ENCODE results near the gene LMNB1. TPM values are rescaled to one million over a fixed set of nuclear protein-coding genes. Genes with fewer than 3 reads are reported as not detected.
"Not testable (repeated sequence)": the region's sequence is repeated elsewhere in the genome, so short reads cannot be mapped to it uniquely, and the experiment has no call there.

Gene LMNB1
- total RNA-seq, 1 experiment from 2014 or later = 211 TPM

DNA sequence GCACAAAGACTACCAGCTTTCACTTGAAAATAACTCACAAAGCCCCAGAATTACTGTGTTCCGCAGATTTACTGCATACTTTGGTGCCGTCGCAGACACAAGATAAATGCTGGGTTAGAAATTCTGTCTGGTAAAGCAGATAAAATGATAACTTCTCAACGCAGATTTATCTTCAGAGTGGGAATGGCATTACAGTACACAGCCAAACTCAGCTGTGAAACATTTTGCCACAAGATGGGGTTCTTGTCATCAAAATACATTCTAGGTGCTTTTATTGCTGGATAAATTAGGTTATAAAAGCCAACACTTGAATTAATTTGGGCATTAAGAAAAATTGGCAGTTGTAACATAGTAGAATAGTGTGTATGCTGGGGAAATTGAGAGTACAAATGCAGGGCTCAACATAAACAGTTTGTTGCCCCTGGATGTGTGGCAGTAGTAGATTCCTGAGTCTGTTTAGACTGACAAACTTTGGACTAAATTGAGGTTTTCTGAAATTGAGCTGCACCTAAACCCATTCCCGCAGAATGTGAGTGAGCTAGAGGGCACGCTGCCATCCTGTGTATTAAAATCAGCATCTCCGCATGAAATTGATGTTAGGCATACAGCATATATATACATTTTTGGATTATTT, 61.1 kb downstream of the LMNB1 start:
- no peak overlapping the region for H3K4me2 ChIP-seq (ENCODE audit: insufficient read depth, insufficient read length, low read length)
- peaks cover 34 to 71% (median 35%) of the 10 kb centered on the region in 3 experiments for H3K36me3 Mint-ChIP-seq (ENCODE audit: insufficient read depth in 1 of 3, low read depth in 3 of 3)

DNA sequence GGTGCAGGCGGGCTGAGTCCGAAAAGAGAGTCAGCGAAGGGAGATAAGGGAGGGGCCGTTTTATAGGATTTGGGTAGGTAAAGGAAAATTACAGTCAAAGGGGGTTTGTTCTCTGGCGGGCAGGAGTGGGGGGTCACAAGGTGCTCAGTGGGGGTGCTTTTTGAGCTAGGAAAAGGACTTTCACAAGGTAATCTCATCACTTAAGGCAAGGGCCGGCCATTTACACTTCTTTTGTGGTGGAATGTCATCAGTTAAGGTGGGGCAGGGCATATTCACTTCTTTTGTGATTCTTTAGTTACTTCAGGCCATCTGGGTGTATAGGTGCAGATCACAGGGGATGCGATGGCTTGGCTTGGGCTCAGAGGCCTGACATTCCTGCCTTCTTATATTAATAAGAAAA, 62.5 kb downstream of the LMNB1 start:
- H3K9me3 Mint-ChIP-seq; H3K18ac ChIP-seq (ENCODE audit: insufficient read length, low read depth, low read length): not testable (repeated sequence)

More for the DNA sequence above, 61.1 kb downstream of the LMNB1 start:
- no peak overlapping the region for H2BK120ac ChIP-seq (ENCODE audit: low read depth, low read length, poor library complexity, severe bottlenecking)
- H3K9ac ChIP-seq (ENCODE audit: extremely low read depth, insufficient read length, low read length) = no peak overlapping the region
- H2BK15ac ChIP-seq (ENCODE audit: low read depth, low read length) = no peak overlapping the region
- H3K79me2 ChIP-seq (ENCODE audit: insufficient read depth, low read length) = no peaks in the 10 kb centered on the region
- TF ChIP-seq, protein P1, sequence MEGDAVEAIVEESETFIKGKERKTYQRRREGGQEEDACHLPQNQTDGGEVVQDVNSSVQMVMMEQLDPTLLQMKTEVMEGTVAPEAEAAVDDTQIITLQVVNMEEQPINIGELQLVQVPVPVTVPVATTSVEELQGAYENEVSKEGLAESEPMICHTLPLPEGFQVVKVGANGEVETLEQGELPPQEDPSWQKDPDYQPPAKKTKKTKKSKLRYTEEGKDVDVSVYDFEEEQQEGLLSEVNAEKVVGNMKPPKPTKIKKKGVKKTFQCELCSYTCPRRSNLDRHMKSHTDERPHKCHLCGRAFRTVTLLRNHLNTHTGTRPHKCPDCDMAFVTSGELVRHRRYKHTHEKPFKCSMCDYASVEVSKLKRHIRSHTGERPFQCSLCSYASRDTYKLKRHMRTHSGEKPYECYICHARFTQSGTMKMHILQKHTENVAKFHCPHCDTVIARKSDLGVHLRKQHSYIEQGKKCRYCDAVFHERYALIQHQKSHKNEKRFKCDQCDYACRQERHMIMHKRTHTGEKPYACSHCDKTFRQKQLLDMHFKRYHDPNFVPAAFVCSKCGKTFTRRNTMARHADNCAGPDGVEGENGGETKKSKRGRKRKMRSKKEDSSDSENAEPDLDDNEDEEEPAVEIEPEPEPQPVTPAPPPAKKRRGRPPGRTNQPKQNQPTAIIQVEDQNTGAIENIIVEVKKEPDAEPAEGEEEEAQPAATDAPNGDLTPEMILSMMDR (conservative IDR thresholded peaks at IDR 0.05) = peak; percentile 25; the same call in 1 of the 3 replicates
- H3K23ac ChIP-seq (ENCODE audit: insufficient read length, low read depth, low read length) = no peak overlapping the region
- H4K5ac ChIP-seq (ENCODE audit: insufficient read length, low read depth, low read length) = no peak overlapping the region
- H4K91ac ChIP-seq (ENCODE audit: insufficient read length, low read depth, low read length) = no peak overlapping the region
- H3K56ac ChIP-seq (ENCODE audit: insufficient read length, low read depth, low read length) = no peak overlapping the region
- H3K27ac ChIP-seq (ENCODE audit: insufficient read length, low read depth, low read length) = peak overlapping the region; percentile 33
- no peak overlapping the region for H3T11ph ChIP-seq (ENCODE audit: low read length)
- Mint-ChIP-seq H3K27ac (peak overlapping the region; percentile 56 to 99 (median 74); a peak in 4 of 7 replicates), H3K27me3 (ENCODE audit: low read depth) (no peaks in the 10 kb centered on the region), H3K4me1 (peaks cover 57% of the 10 kb centered on the region in 2 experiments), H3K4me3 (no peak overlapping the region), H3K9me3 (peaks cover 0 to 2% of the 10 kb centered on the region in 2 experiments; a peak in 1 of 5 replicates)
- H3K4ac ChIP-seq (ENCODE audit: low read depth, low read length) = no peak overlapping the region
- no peak overlapping the region for H2BK20ac ChIP-seq (ENCODE audit: low read depth, low read length, poor library complexity, severe bottlenecking)
- no peaks in the 10 kb centered on the region for H3K4me1 ChIP-seq (ENCODE audit: insufficient read depth, low read length)
- H3K18ac ChIP-seq (ENCODE audit: insufficient read length, low read depth, low read length) = no peak overlapping the region
- no peak overlapping the region for H4K8ac ChIP-seq (replicated peaks; ENCODE audit: insufficient read length, low read depth, low read length)
- H2BK12ac ChIP-seq (ENCODE audit: insufficient read length, low read depth, low read length) = no peak overlapping the region
- no peaks in the 10 kb centered on the region for H3K23me2 ChIP-seq (ENCODE audit: insufficient read length, low read depth, low read length, poor library complexity, severe bottlenecking)
- H3K27me3 ChIP-seq (ENCODE audit: insufficient read depth, low read length) = no peaks in the 10 kb centered on the region
- WGBS (ENCODE audit: extremely low coverage, insufficient read length, low lambda C conversion rate) = no CpG with 5 or more reads among the region's 7 CpGs
- DNase-seq = no peak
- no peak overlapping the region for H2AK5ac ChIP-seq (ENCODE audit: insufficient read length, low read length)
- no peaks in the 10 kb centered on the region for H3K9me3 ChIP-seq (ENCODE audit: control insufficient read depth, low read depth, low read length)
- no peak overlapping the region for H2BK5ac ChIP-seq (ENCODE audit: insufficient read length, low read length)
- no peak overlapping the region for H3K14ac ChIP-seq (ENCODE audit: insufficient read depth, low read length)
- H3K79me1 ChIP-seq (ENCODE audit: insufficient read depth, low read depth, low read length, poor library complexity, severe bottlenecking) = no peaks in the 10 kb centered on the region
- H2AFZ ChIP-seq (ENCODE audit: low read length) = no peak overlapping the region
- no peaks in the 10 kb centered on the region for H4K20me1 ChIP-seq (ENCODE audit: control insufficient read depth, insufficient read depth, insufficient read length)

More for the DNA sequence above, 62.5 kb downstream of the LMNB1 start:
- H4K5ac ChIP-seq (ENCODE audit: insufficient read length, low read depth, low read length); H2AFZ ChIP-seq (ENCODE audit: low read length); H3K79me2 ChIP-seq (ENCODE audit: insufficient read depth, low read length); H3K79me1 ChIP-seq (ENCODE audit: insufficient read depth, low read depth, low read length, poor library complexity, severe bottlenecking); H2BK15ac ChIP-seq (ENCODE audit: low read depth, low read length); H3K4me1 ChIP-seq (ENCODE audit: insufficient read depth, low read length); H2BK120ac ChIP-seq (ENCODE audit: low read depth, low read length, poor library complexity, severe bottlenecking); H4K8ac ChIP-seq (replicated peaks; ENCODE audit: insufficient read length, low read depth, low read length); H4K20me1 ChIP-seq (ENCODE audit: control insufficient read depth, insufficient read depth, insufficient read length); H3K14ac ChIP-seq (ENCODE audit: insufficient read depth, low read length); H3K56ac ChIP-seq (ENCODE audit: insufficient read length, low read depth, low read length); H3K9me3 ChIP-seq (ENCODE audit: control insufficient read depth, low read depth, low read length); H4K91ac ChIP-seq (ENCODE audit: insufficient read length, low read depth, low read length); H2BK12ac ChIP-seq (ENCODE audit: insufficient read length, low read depth, low read length); H3K27me3 ChIP-seq (ENCODE audit: insufficient read depth, low read length); H2AK5ac ChIP-seq (ENCODE audit: insufficient read length, low read length); H2BK5ac ChIP-seq (ENCODE audit: insufficient read length, low read length); H3K23ac ChIP-seq (ENCODE audit: insufficient read length, low read depth, low read length); H3K4ac ChIP-seq (ENCODE audit: low read depth, low read length); H3K27me3 Mint-ChIP-seq (ENCODE audit: low read depth); H2BK20ac ChIP-seq (ENCODE audit: low read depth, low read length, poor library complexity, severe bottlenecking); H3K23me2 ChIP-seq (ENCODE audit: insufficient read length, low read depth, low read length, poor library complexity, severe bottlenecking); H3K9ac ChIP-seq (ENCODE audit: extremely low read depth, insufficient read length, low read length); H3T11ph ChIP-seq (ENCODE audit: low read length): not testable (repeated sequence)
- peaks cover 23 to 62% (median 24%) of the 10 kb centered on the region in 3 experiments for H3K36me3 Mint-ChIP-seq (ENCODE audit: insufficient read depth in 1 of 3, low read depth in 3 of 3)
- peak overlapping the region; percentile 43 to 63; a peak in 4 of 5 replicates for H3K4me3 Mint-ChIP-seq
- peak; percentile 64 for DNase-seq
- WGBS (ENCODE audit: extremely low coverage, insufficient read length, low lambda C conversion rate) = no CpG with 5 or more reads among the region's 7 CpGs
- Histone ChIP-seq H3K27ac (ENCODE audit: insufficient read length, low read depth, low read length) (peak overlapping the region; percentile 64), H3K4me2 (ENCODE audit: insufficient read depth, insufficient read length, low read length) (peak overlapping the region; percentile 25)
- H3K27ac Mint-ChIP-seq = peak overlapping the region; percentile 98 to 99 (median 99)
- peaks cover 65 to 70% of the 10 kb centered on the region in 2 experiments for H3K4me1 Mint-ChIP-seq

All from H9 (cell line).